GM23338 (cell line): ENCODE results near the gene ABCD1. TPM values are rescaled to one million over a fixed set of nuclear protein-coding genes. Genes with fewer than 3 reads are reported as not detected.

Experiments
- ATAC-seq: fragments of 200-7000 bp; cut with Tn5 transposase; 3 replicates; pipeline ENCODE4 v1.9.1; 2020
- DNase-seq: peaks from one replicate; pipeline ENCODE4 v3.0.0-alpha.2; 2015; ENCODE audit warnings: low spot score
- H2AFZ ChIP-seq: fragments of 200-600 bp; sonication (generic); 2 replicates; pipeline ENCODE4 v1.8.0; 2016; ENCODE audit warnings: antibody characterized with exemption, mild to moderate bottlenecking, moderate library complexity
- H3F3A ChIP-seq: fragments of 200-600 bp; sonication (generic); replicated peaks from 2 replicates; pipeline ENCODE4 v1.8.0; 2017; ENCODE audit warnings: antibody characterized with exemption, mixed run types, low read depth
- H3K27ac ChIP-seq: fragments of 200-600 bp; sonication (generic); 2 replicates; pipeline ENCODE4 v1.6.1; 2016; ENCODE audit warnings: low read depth
- H3K27me3 ChIP-seq: fragments of 200-600 bp; sonication (generic); 2 replicates; pipeline ENCODE4 v1.8.0; 2016; ENCODE audit warnings: mild to moderate bottlenecking, mixed run types, moderate library complexity; ENCODE audit not compliant: insufficient read depth
- H3K36me3 ChIP-seq: fragments of 200-600 bp; sonication (generic); 2 replicates; pipeline ENCODE4 v1.8.0; 2016; ENCODE audit warnings: mild to moderate bottlenecking; ENCODE audit not compliant: insufficient read depth
- H3K4me1 ChIP-seq: fragments of 200-600 bp; sonication (generic); 2 replicates; pipeline ENCODE4 v1.8.0; 2016; ENCODE audit warnings: mild to moderate bottlenecking, moderate library complexity; ENCODE audit not compliant: insufficient read depth
- H3K4me2 ChIP-seq: fragments of 200-600 bp; sonication (generic); 2 replicates; pipeline ENCODE4 v1.7.1; 2017; ENCODE audit warnings: mixed run types
- H3K4me3 ChIP-seq: fragments of 200-600 bp; sonication (generic); 2 replicates; pipeline ENCODE4 v1.6.1; 2016; ENCODE audit warnings: mixed run types
- H3K79me2 ChIP-seq: fragments of 200-600 bp; sonication (generic); replicated peaks from 2 replicates; pipeline ENCODE4 v1.8.0; 2017; ENCODE audit warnings: mild to moderate bottlenecking; ENCODE audit not compliant: insufficient read depth
- H3K9me2 ChIP-seq: fragments of 200-600 bp; sonication (generic); 2 replicates; pipeline ENCODE4 v1.8.0; 2017; ENCODE audit not compliant: insufficient read depth
- H4K20me1 ChIP-seq: fragments of 200-600 bp; sonication (generic); replicated peaks from 2 replicates; pipeline ENCODE4 v1.8.0; 2017; ENCODE audit warnings: mild to moderate bottlenecking; ENCODE audit not compliant: insufficient read depth
- H3K27ac Mint-ChIP-seq: 2 replicates; pipeline ENCODE4 v1.8.0; 2020; ENCODE audit warnings: inconsistent platforms, mild to moderate bottlenecking, moderate library complexity, mixed read lengths
- H3K27me3 Mint-ChIP-seq: 3 replicates; pipeline ENCODE4 v1.8.0; 2022; ENCODE audit warnings: low read depth, mild to moderate bottlenecking, moderate library complexity, mixed read lengths, inconsistent platforms; ENCODE audit not compliant: insufficient read depth, poor library complexity
- H3K36me3 Mint-ChIP-seq: 3 replicates; pipeline ENCODE4 v1.8.0; 2021; ENCODE audit warnings: low read depth, mild to moderate bottlenecking, inconsistent platforms, moderate library complexity, mixed read lengths
- H3K4me1 Mint-ChIP-seq: 3 replicates; pipeline ENCODE4 v1.8.0; 2020; ENCODE audit warnings: mild to moderate bottlenecking, inconsistent platforms, mixed read lengths
- H3K4me3 Mint-ChIP-seq: 3 replicates; pipeline ENCODE4 v1.8.0; 2021; ENCODE audit warnings: moderate library complexity, mild to moderate bottlenecking, inconsistent platforms, mixed read lengths
- H3K9me3 Mint-ChIP-seq: 3 replicates; pipeline ENCODE4 v1.8.0; 2020; ENCODE audit warnings: moderate library complexity, mild to moderate bottlenecking, inconsistent platforms, mixed read lengths
- CREB1 ChIP-seq: fragments of 250-450 bp; sonication (Bioruptor Pico); IDR thresholded peaks from 2 replicates; pipeline ENCODE4 v1.5.0; 2020; ENCODE audit warnings: low read depth, mild to moderate bottlenecking, moderate library complexity
- JUNB ChIP-seq: IDR thresholded peaks from one replicate; pipeline ENCODE4 v1.6.1; 2016; ENCODE audit warnings: antibody characterized with exemption; ENCODE audit not compliant: unreplicated experiment
- REST ChIP-seq: IDR thresholded peaks from one replicate; pipeline ENCODE4 v1.6.1; 2018; ENCODE audit warnings: antibody characterized with exemption; ENCODE audit not compliant: unreplicated experiment
- ZNF114 ChIP-seq: fragments of 250-450 bp; sonication (Bioruptor Pico); IDR thresholded peaks from 2 replicates; pipeline ENCODE4 v1.5.0; 2020; ENCODE audit warnings: mild to moderate bottlenecking, moderate library complexity
- ZNF331 ChIP-seq: fragments of 250-450 bp; sonication (Bioruptor Pico); IDR thresholded peaks from 2 replicates; pipeline ENCODE4 v1.5.0; 2020; ENCODE audit warnings: low read depth, mild to moderate bottlenecking, moderate library complexity
- polyA plus RNA-seq: library from polyadenylated mRNA; unstranded; fragments of >200 nt; fragmentation: Nextera tagmentation; extraction: Ambion mirVana; gene quantifications from 2 replicates; pipeline ENCODE4 v1.2.1, GENCODE V29; 2016
- total RNA-seq: library from RNA; depleted of rRNA; stranded (reverse); fragments of >200 nt; shearing (Covaris generic); gene quantifications from 2 replicates; pipeline ENCODE4 v1.2.3, GENCODE V29; 2014
- TF ChIP-seq, protein P1 (sequence below), 2 experiments: fragments of 200-600 bp in 1 of 2; sonication (generic) in 1 of 2; conservative IDR thresholded peaks; 2 replicates each; pipeline versions ENCODE4 v1.5.1 to v1.6.1; 2016 to 2017; ENCODE audit warnings: antibody characterized with exemption in 2 of 2, low read depth in 2 of 2, mild to moderate bottlenecking in 2 of 2, moderate library complexity in 1 of 2

ABCD1 gene
- total and polyA plus RNA-seq, 2 experiments from 2014 or later = 2.4 to 8.9 TPM

- ATAC-seq (no peak), DNase-seq (no peak)
- Mint-ChIP-seq H3K4me1 (peaks cover 5% of the 10 kb centered on the region; the same call in 2 of the 3 replicates), H3K4me3 (no peak overlapping the region), H3K27me3 (peaks cover 7% of the 10 kb centered on the region), H3K9me3 (no peaks in the 10 kb centered on the region), H3K36me3 (no peaks in the 10 kb centered on the region), H3K27ac (no peak overlapping the region)
- Histone ChIP-seq H3K9me2 (no peaks in the 10 kb centered on the region), H3K27me3 (no peaks in the 10 kb centered on the region), H3K4me2 (no peak overlapping the region), H3K79me2 (no peaks in the 10 kb centered on the region), H3K27ac (no peak overlapping the region), H2AFZ (no peak overlapping the region), H3K4me1 (no peaks in the 10 kb centered on the region), H4K20me1 (no peaks in the 10 kb centered on the region), H3F3A (no peaks in the 10 kb centered on the region), H3K4me3 (no peak overlapping the region), H3K36me3 (no peaks in the 10 kb centered on the region)
- TF ChIP-seq CREB1 (CRISPR knock-in tag) (no peak), JUNB (no peak), REST (no peak)
These were observed 46.2 kb downstream of the ABCD1 start for GRCh38 chrX:153770601-153771414.

DNA sequence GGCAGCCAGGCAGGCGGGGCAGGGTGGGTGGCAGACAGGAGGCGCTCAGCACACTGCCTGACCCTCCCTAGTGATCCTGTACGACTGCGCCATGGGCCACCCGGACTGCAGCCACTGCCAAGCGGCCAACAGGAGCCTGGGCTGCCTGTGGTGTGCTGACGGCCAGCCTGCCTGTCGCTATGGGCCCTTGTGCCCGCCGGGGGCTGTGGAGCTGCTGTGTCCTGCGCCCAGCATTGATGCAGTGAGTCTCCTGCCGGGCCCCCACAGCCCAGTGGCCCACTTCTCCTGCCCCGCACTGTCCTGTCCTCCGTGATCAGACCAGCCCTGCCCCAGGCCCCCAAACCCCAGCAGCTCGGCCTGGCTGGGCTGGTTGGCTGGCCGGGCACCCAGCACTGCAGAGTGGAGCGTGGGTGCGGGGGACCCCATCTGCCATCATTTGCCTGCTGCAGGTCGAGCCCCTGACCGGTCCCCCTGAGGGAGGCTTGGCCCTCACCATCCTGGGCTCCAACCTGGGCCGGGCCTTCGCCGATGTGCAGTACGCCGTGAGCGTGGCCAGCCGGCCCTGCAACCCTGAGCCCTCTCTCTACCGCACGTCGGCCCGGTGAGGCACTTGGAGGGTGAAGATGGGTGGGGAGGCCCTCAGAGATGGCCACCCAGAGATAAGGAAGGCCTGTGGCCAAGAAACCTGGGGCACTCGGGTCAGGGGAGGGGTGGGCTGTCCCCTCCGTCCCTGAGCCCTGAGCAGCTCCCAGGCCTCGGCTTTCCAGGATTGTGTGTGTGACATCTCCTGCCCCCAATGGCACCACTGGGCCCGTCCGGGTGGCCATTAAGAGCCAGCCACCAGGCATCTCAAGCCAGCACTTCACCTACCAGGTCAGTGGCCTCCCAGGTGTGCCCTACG lies 47.0 kb downstream of the ABCD1 start:
- Histone ChIP-seq H3K36me3 (no peaks in the 10 kb centered on the region), H4K20me1 (no peaks in the 10 kb centered on the region), H3K4me2 (no peak overlapping the region), H2AFZ (no peak overlapping the region), H3K4me1 (no peaks in the 10 kb centered on the region), H3K27me3 (no peaks in the 10 kb centered on the region), H3K9me2 (no peaks in the 10 kb centered on the region), H3F3A (no peaks in the 10 kb centered on the region), H3K79me2 (no peaks in the 10 kb centered on the region), H3K27ac (no peak overlapping the region), H3K4me3 (no peak overlapping the region)
- no peak overlapping the region for H3K4me3 Mint-ChIP-seq
- no peak for ATAC-seq
- H3K4me1 Mint-ChIP-seq = no peaks in the 10 kb centered on the region; the same call in 2 of the 3 replicates
- H3K27ac Mint-ChIP-seq = no peak overlapping the region
- no peaks in the 10 kb centered on the region for H3K9me3 Mint-ChIP-seq
- H3K27me3 Mint-ChIP-seq = peaks cover 4% of the 10 kb centered on the region
- TF ChIP-seq ZNF114 (CRISPR knock-in tag) (no peak), ZNF331 (CRISPR knock-in tag) (no peak), REST (no peak)
- TF ChIP-seq, protein P1, sequence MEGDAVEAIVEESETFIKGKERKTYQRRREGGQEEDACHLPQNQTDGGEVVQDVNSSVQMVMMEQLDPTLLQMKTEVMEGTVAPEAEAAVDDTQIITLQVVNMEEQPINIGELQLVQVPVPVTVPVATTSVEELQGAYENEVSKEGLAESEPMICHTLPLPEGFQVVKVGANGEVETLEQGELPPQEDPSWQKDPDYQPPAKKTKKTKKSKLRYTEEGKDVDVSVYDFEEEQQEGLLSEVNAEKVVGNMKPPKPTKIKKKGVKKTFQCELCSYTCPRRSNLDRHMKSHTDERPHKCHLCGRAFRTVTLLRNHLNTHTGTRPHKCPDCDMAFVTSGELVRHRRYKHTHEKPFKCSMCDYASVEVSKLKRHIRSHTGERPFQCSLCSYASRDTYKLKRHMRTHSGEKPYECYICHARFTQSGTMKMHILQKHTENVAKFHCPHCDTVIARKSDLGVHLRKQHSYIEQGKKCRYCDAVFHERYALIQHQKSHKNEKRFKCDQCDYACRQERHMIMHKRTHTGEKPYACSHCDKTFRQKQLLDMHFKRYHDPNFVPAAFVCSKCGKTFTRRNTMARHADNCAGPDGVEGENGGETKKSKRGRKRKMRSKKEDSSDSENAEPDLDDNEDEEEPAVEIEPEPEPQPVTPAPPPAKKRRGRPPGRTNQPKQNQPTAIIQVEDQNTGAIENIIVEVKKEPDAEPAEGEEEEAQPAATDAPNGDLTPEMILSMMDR (conservative IDR thresholded peaks at IDR 0.05; ENCODE audit: low read depth in 2 of 2) = 0 out of 4 replicates have a peak, but pooled peaks of 1 of the 2 experiments have one; percentile 22
- H3K36me3 Mint-ChIP-seq = no peaks in the 10 kb centered on the region
- no peak for DNase-seq
